HFFc6 (cell line): ENCODE measurements around the gene ZNF831. TPM values are rescaled to one million over a fixed set of nuclear protein-coding genes. Genes with fewer than 3 reads are reported as not detected.

Experiments used
- DNase-seq: peaks from one replicate; pipeline ENCODE4 v3.0.0-alpha.2; 2018
- H3K27ac Mint-ChIP-seq: 2 replicates; pipeline ENCODE4 v1.8.0; 2020; ENCODE audit warnings: mild to moderate bottlenecking, mixed read lengths
- H3K27me3 Mint-ChIP-seq: 2 replicates; pipeline ENCODE4 v1.8.0; 2021; ENCODE audit warnings: mild to moderate bottlenecking, moderate library complexity, mixed read lengths; ENCODE audit not compliant: insufficient read depth
- H3K36me3 Mint-ChIP-seq: 2 replicates; pipeline ENCODE4 v1.8.0; 2021; ENCODE audit warnings: low read depth, mixed read lengths
- H3K4me1 Mint-ChIP-seq: 2 replicates; pipeline ENCODE4 v1.8.0; 2020; ENCODE audit warnings: low read depth, mixed read lengths
- H3K4me3 Mint-ChIP-seq: 2 replicates; pipeline ENCODE4 v1.8.0; 2020; ENCODE audit warnings: mild to moderate bottlenecking, moderate library complexity, mixed read lengths
- H3K9me3 Mint-ChIP-seq: 2 replicates; pipeline ENCODE4 v1.8.0; 2020; ENCODE audit warnings: mild to moderate bottlenecking, mixed read lengths
- CTCF ChIP-seq: fragments of 200-600 bp; sonication (generic); IDR thresholded peaks from 2 replicates; pipeline ENCODE4 v1.5.0; 2021; ENCODE audit warnings: antibody characterized with exemption, mild to moderate bottlenecking
- total RNA-seq, 6 experiments: library from RNA; stranded (reverse); fragmentation: NEBNext Ultra II Directional; extraction: Animal tissue kit (Norgen Biotek cat#: 25700); gene quantifications; 2 replicates in 1 of 6; 3 replicates in 5 of 6; pipeline ENCODE4 v1.2.3, GENCODE V29; 2021

ZNF831 gene
- total RNA-seq, 6 experiments from 2014 or later: not detected

GRCh38 chr20:59157961-59158541 lies 5.6 kb upstream of the ZNF831 start:
- no peak for TF ChIP-seq CTCF
- Mint-ChIP-seq H3K4me1 (no peaks in the 10 kb centered on the region), H3K36me3 (no peaks in the 10 kb centered on the region), H3K4me3 (no peak overlapping the region), H3K9me3 (no peaks in the 10 kb centered on the region; the same call in 1 of the 2 replicates), H3K27ac (no peak overlapping the region), H3K27me3 (peaks cover 11% of the 10 kb centered on the region)
- DNase-seq: no peak

- no peak for TF ChIP-seq CTCF
- Mint-ChIP-seq H3K9me3 (no peaks in the 10 kb centered on the region; the same call in 1 of the 2 replicates), H3K27ac (no peak overlapping the region), H3K36me3 (no peaks in the 10 kb centered on the region), H3K4me3 (no peak overlapping the region), H3K4me1 (no peaks in the 10 kb centered on the region), H3K27me3 (peaks cover 10% of the 10 kb centered on the region)
- no peak for DNase-seq
Observed at GRCh38 chr20:59158673-59159072, 4.9 kb upstream of the ZNF831 start.

GRCh38 chr20:59159091-59159490 lies 4.5 kb upstream of the ZNF831 start:
- Mint-ChIP-seq H3K27ac (no peak overlapping the region), H3K36me3 (no peaks in the 10 kb centered on the region), H3K4me1 (no peaks in the 10 kb centered on the region), H3K9me3 (no peaks in the 10 kb centered on the region; the same call in 1 of the 2 replicates), H3K4me3 (no peak overlapping the region), H3K27me3 (peaks cover 10% of the 10 kb centered on the region)
- no peak for TF ChIP-seq CTCF
- no peak for DNase-seq

- Mint-ChIP-seq H3K4me1 (no peaks in the 10 kb centered on the region), H3K9me3 (no peaks in the 10 kb centered on the region; the same call in 1 of the 2 replicates), H3K36me3 (no peaks in the 10 kb centered on the region), H3K27me3 (peaks cover 12% of the 10 kb centered on the region), H3K27ac (no peak overlapping the region), H3K4me3 (no peak overlapping the region)
- no peak for DNase-seq
- TF ChIP-seq CTCF: no peak
Observed at GRCh38 chr20:59159493-59160376, 3.9 kb upstream of the ZNF831 start.

- no peak for DNase-seq
- H3K4me3 Mint-ChIP-seq: no peak overlapping the region
- no peak for TF ChIP-seq CTCF
- H3K27ac Mint-ChIP-seq: no peak overlapping the region
- H3K27me3 Mint-ChIP-seq: peaks cover 14% of the 10 kb centered on the region
- H3K4me1 Mint-ChIP-seq: no peaks in the 10 kb centered on the region
- H3K9me3 Mint-ChIP-seq: no peaks in the 10 kb centered on the region
- no peaks in the 10 kb centered on the region for H3K36me3 Mint-ChIP-seq
Observed at GRCh38 chr20:59160389-59161115, 3.1 kb upstream of the ZNF831 start.
